Hippocampal formation (tissue), 2 donors: ENCODE data around the gene KRABD2.
A peak's percentile ranks its signal among the peaks of the same experiment; 100 is the strongest.
"Not testable (repeated sequence)": the region's sequence is repeated elsewhere in the genome, so short reads cannot be mapped to it uniquely, and the experiment has no call there.

ENCODE experiments used
- DNase-seq, 2 donors: peaks; one replicate each; lab custom pipeline; 2025; lab: John Stamatoyannopoulos, UW

Gene KRABD2

GRCh38 chr17:8360751-8361150 is 15.8 kb downstream of the KRABD2 start:
- no peak for DNase-seq

- no peak for DNase-seq
Observed at GRCh38 chr17:8360260-8360659, 16.2 kb downstream of the KRABD2 start.

GRCh38 chr17:8359769-8360168 is 16.7 kb downstream of the KRABD2 start:
- DNase-seq = no peak

- no peak for DNase-seq
Observed at GRCh38 chr17:8357910-8358309, 18.6 kb downstream of the KRABD2 start.

- DNase-seq = no peak
Observed at GRCh38 chr17:8354236-8354635, 22.3 kb downstream of the KRABD2 start.

GRCh38 chr17:8353736-8354135 is 22.8 kb downstream of the KRABD2 start:
- no peak for DNase-seq

- DNase-seq = no peak
Observed at GRCh38 chr17:8350339-8350738, 26.2 kb downstream of the KRABD2 start.

GRCh38 chr17:8347001-8347400 is 29.5 kb downstream of the KRABD2 start:
- not testable (repeated sequence) for DNase-seq

- no peak for DNase-seq
Observed at GRCh38 chr17:8345951-8346665, 30.4 kb downstream of the KRABD2 start.

- DNase-seq = no peak
Observed at GRCh38 chr17:8345052-8345690, 31.3 kb downstream of the KRABD2 start.

- DNase-seq = no peak
Observed at GRCh38 chr17:8341456-8341855, 35.0 kb downstream of the KRABD2 start.

- no peak for DNase-seq
Observed at GRCh38 chr17:8339540-8339939, 37.0 kb downstream of the KRABD2 start, which contains the start of gene ODF4. ODF4 (plus strand) TSS chr17:8339840; CDS start chr17:8340052, 212 bp downstream.

- DNase-seq = no peak
Observed at GRCh38 chr17:8338753-8339140, 37.8 kb downstream of the KRABD2 start.

GRCh38 chr17:8337802-8338752 is 38.4 kb downstream of the KRABD2 start:
- no peak for DNase-seq

- no peak for DNase-seq
Observed at GRCh38 chr17:8333281-8333680, 43.2 kb downstream of the KRABD2 start.

GRCh38 chr17:8332688-8333087 is 43.8 kb downstream of the KRABD2 start:
- DNase-seq = peak in 1 of 2 donors; percentile 12

- no peak for DNase-seq
Observed at GRCh38 chr17:8332128-8332527, 44.4 kb downstream of the KRABD2 start.

GRCh38 chr17:8327303-8327649 is 49.2 kb downstream of the KRABD2 start:
- no peak for DNase-seq
